Pulmonary artery endothelial cell (primary cell): ENCODE data around the gene CPNE7. TPM values are rescaled to one million over a fixed set of nuclear protein-coding genes. Genes with fewer than 3 reads are reported as not detected.

Experiments used
- total RNA-seq: library from RNA; depleted of rRNA; stranded (reverse); fragments of >200 nt; gene quantifications from 2 replicates; pipeline ENCODE4 v1.2.3, GENCODE V29; 2014

The CPNE7 gene
- total RNA-seq, 1 donor from 2014 or later, result 5.7 TPM

Other genes starting within 250 kb of the CPNE7 start
- gene ANKRD11, start 85.2 kb upstream of the CPNE7 start, total RNA-seq, result 53.0 and 58.1 TPM in 2 replicates
- 99.5 and 119 TPM in 2 replicates for gene SPG7, start 67.4 kb upstream of the CPNE7 start, total RNA-seq
- 2,574 and 3,609 TPM in 2 replicates for gene RPL13, start 15.1 kb upstream of the CPNE7 start, total RNA-seq
- 0.07 and 0.39 TPM in 2 replicates for gene DPEP1, start 37.9 kb downstream of the CPNE7 start, total RNA-seq
- 88.8 and 101 TPM in 2 replicates for gene CHMP1A, start 82.0 kb downstream of the CPNE7 start, total RNA-seq
- 2.2 and 3.3 TPM in 2 replicates for gene SPATA33, start 82.1 kb downstream of the CPNE7 start, total RNA-seq
- 37.9 and 51.5 TPM in 2 replicates for gene CDK10, start 110.9 kb downstream of the CPNE7 start, total RNA-seq
- 14.8 and 16.3 TPM in 2 replicates for gene SPATA2L, start 125.9 kb downstream of the CPNE7 start, total RNA-seq
- 5.9 and 7.1 TPM in 2 replicates for gene VPS9D1, start 145.1 kb downstream of the CPNE7 start, total RNA-seq
- 18.9 and 25.8 TPM in 2 replicates for gene ZNF276, start 145.8 kb downstream of the CPNE7 start, total RNA-seq
- 15.9 and 24.4 TPM in 2 replicates for gene FANCA, start 240.9 kb downstream of the CPNE7 start, total RNA-seq